NCI-H2196 (cell line): ENCODE measurements around the gene FTO.
"Not testable (repeated sequence)": the region's sequence is repeated elsewhere in the genome, so short reads cannot be mapped to it uniquely, and the experiment has no call there.

Experiments
- DNase-seq: peaks from one replicate; lab custom pipeline; 2025; ENCODE audit not compliant: unreplicated experiment; lab: John Stamatoyannopoulos, UW

The FTO gene

GRCh38 chr16:53703590-53704444 lies at the start of gene FTO, which contains the start of gene RPGRIP1L:
Gene FTO (plus strand): TSS chr16:53704156.
Gene RPGRIP1L (minus strand): TSS chr16:53703859. CDS start chr16:53700723, 3,136 bp downstream.
- peak; percentile 87 for DNase-seq

GRCh38 chr16:53654946-53655345 lies 49.0 kb upstream of the FTO start:
- no peak for DNase-seq

GRCh38 chr16:53662072-53662471 lies 41.9 kb upstream of the FTO start:
- no peak for DNase-seq

GRCh38 chr16:53664724-53665345 lies 39.1 kb upstream of the FTO start:
- DNase-seq, result no peak

DNA sequence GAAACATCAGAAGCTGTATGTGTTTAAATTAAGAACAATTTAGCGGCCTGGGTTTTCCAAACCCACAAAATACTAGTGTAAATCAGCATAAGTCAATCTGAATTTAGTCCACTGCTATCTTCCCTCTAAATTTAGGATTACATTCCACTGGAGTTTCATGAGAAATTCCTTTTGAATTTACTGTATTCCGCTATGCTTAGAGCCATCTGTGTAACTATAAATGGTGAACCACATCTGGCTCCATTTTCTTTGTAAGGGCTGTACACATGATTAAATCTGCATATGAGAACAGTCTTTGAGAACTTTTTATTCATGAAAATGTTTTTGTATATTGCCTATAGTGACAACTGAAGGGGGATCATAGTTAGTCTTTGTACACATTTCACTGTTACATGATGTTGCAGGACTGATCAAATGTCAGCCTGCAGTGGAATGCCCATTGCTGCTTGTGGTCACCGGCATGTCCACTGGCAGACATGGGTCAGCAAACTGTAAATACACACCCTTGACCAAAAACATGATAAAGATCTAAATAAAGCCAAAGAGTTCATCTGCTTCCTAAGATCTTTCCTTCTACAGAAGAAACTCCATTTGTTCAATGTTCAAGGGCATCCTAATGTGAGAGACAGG lies 37.1 kb upstream of the FTO start:
- no peak for DNase-seq

GRCh38 chr16:53668869-53669268 lies 35.1 kb upstream of the FTO start:
- DNase-seq, result no peak

GRCh38 chr16:53672461-53672860 lies 31.5 kb upstream of the FTO start:
- no peak for DNase-seq

DNA sequence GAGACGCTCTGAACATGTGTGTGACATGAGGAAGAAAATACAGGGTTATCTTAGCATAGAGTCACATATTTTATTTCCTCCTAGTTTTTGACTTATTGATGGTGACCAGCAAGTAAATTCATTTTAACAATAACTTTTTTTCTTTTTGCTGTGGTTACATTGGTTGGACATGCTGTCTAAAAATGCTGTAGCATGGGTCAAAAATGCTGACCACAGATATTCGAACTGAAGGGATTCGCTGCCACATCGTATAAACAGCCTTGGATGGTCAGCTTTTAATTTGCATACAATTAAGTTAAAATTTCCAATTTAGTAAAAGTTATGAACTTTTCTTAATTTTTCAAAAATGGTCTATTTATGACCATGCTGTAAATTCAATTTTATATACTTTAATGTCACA lies 30.8 kb upstream of the FTO start:
- no peak for DNase-seq

GRCh38 chr16:53678155-53678554 lies 25.8 kb upstream of the FTO start:
- no peak for DNase-seq

GRCh38 chr16:53678756-53679343 lies 25.1 kb upstream of the FTO start:
- no peak for DNase-seq

- no peak for DNase-seq
Measured at GRCh38 chr16:53680756-53681155, 23.2 kb upstream of the FTO start.

GRCh38 chr16:53681354-53681753 lies 22.6 kb upstream of the FTO start:
- no peak for DNase-seq

GRCh38 chr16:53685334-53685733 lies 18.6 kb upstream of the FTO start:
- not testable (repeated sequence) for DNase-seq

- DNase-seq, result no peak
Measured at GRCh38 chr16:53686710-53687109, 17.2 kb upstream of the FTO start.

GRCh38 chr16:53689636-53690035 lies 14.3 kb upstream of the FTO start:
- DNase-seq, result no peak

- no peak for DNase-seq
Measured at GRCh38 chr16:53690771-53691170, 13.2 kb upstream of the FTO start.

DNA sequence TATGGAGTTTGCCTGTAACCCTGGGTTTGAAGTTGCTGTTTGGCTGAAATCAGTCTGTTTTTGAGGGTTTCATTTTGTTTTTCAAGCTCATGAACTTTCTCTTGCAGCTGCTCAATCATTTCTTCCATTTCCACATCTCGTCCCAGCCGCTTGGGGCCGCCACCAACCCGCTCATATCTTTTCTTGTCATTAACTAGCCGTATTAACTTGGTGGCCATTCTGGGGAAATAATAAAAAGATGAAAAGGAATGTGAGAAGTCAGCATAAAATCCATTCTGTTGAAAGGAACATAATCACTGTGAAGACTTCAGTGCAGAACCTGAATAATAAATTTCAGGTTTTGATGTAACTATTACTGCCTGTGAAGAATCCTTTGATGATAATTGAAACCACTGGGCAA lies 11.8 kb upstream of the FTO start:
- no peak for DNase-seq

GRCh38 chr16:53693320-53693719 lies 10.6 kb upstream of the FTO start:
- no peak for DNase-seq

GRCh38 chr16:53695070-53695469 lies 8.9 kb upstream of the FTO start:
- no peak for DNase-seq

DNA sequence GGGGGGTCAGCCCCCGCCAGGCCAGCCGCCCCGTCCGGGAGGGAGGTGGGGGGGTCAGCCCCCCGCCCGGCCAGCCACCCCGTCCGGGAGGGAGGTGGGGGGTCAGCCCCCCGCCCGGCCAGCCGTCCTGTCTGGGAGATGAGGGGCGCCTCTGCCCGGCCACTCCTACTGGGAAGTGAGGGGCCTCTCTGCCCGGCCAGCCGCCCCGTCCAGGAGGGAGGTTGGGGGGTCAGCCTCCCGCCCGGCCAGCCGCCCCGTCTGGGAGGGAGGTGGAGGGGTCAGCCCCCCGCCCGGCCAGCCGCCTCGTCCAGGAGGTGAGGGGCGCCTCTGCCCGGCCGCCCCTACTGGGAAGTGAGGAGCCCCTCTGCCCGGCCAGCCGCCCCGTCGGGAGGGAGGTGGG lies 5.7 kb upstream of the FTO start:
- not testable (repeated sequence) for DNase-seq

- no peak for DNase-seq
Measured at GRCh38 chr16:53704445-53704813, 473 bp downstream of the FTO start.

GRCh38 chr16:53707671-53708070 lies 3.7 kb downstream of the FTO start:
- DNase-seq, result no peak
